Measurements from ENCODE around the gene FTH1.

DNA sequence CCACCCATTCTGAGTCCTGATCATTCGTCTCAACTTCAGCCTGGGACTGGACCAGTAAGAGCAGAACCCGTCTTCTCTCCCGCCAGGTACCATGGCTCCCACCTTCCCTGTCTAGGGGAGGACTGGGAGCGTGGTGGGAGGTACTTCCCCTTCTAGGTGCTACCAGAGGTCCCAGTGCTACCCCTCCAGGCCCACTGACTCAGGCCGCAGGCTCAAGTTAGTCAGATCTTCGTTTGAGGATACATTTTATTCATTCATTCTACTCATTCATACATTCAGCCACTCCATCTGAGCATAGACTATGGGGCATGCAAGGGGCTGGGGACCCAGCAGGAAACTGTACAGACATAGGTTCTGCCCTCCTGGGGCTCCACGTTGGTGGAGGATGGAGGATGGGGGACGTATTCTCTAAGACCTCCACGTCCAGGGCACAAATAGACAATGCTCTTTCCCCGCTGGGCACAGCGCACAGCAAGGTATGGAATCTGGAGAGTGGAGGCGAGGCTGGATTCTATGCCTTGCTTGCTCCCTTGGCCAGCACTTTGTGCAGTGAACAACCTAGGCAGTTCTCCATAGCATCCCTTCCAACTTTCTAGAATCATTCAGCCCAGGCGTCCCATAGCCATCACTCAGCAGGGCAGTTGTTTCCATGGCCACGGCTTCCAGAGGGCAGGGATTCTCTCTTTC, 49.0 kb downstream of the FTH1 start:
- TF ChIP-seq, protein P1, sequence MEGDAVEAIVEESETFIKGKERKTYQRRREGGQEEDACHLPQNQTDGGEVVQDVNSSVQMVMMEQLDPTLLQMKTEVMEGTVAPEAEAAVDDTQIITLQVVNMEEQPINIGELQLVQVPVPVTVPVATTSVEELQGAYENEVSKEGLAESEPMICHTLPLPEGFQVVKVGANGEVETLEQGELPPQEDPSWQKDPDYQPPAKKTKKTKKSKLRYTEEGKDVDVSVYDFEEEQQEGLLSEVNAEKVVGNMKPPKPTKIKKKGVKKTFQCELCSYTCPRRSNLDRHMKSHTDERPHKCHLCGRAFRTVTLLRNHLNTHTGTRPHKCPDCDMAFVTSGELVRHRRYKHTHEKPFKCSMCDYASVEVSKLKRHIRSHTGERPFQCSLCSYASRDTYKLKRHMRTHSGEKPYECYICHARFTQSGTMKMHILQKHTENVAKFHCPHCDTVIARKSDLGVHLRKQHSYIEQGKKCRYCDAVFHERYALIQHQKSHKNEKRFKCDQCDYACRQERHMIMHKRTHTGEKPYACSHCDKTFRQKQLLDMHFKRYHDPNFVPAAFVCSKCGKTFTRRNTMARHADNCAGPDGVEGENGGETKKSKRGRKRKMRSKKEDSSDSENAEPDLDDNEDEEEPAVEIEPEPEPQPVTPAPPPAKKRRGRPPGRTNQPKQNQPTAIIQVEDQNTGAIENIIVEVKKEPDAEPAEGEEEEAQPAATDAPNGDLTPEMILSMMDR (IDR thresholded peaks at IDR 0.05 in 8 of 11, conservative IDR thresholded peaks at IDR 0.05 in 3 of 11): no peak
- TF ChIP-seq POLR2AphosphoS5 (IDR thresholded peaks at IDR 0.05) (no peak), POLR2A (IDR thresholded peaks at IDR 0.05) (no peak)
